Smooth muscle cell (in vitro differentiated cells): Measurements from ENCODE around the gene MIER2. TPM values are rescaled to one million over a fixed set of nuclear protein-coding genes. Genes with fewer than 3 reads are reported as not detected.

Experiments
- DNase-seq: peaks from one replicate; lab custom pipeline; 2025; ENCODE audit not compliant: unreplicated experiment; lab: John Stamatoyannopoulos, UW
- H2AFZ ChIP-seq: fragments of 200-600 bp; sonication (generic); 2 replicates; pipeline ENCODE4 v1.6.0; 2016; ENCODE audit warnings: antibody characterized with exemption, low read depth, mild to moderate bottlenecking
- H3F3A ChIP-seq: fragments of 200-600 bp; sonication (generic); 2 replicates; pipeline ENCODE4 v1.6.0; 2017; ENCODE audit warnings: antibody characterized with exemption, low read depth
- H3K27ac ChIP-seq: fragments of 200-600 bp; sonication (generic); 2 replicates; pipeline ENCODE4 v1.5.1; 2016; ENCODE audit warnings: low read depth, mild to moderate bottlenecking
- H3K27me3 ChIP-seq: fragments of 200-600 bp; sonication (generic); 2 replicates; pipeline ENCODE4 v1.6.1; 2016; ENCODE audit warnings: low read depth, mild to moderate bottlenecking
- H3K36me3 ChIP-seq: fragments of 200-600 bp; sonication (generic); 2 replicates; pipeline ENCODE4 v1.5.1; 2016; ENCODE audit warnings: low read depth
- H3K4me1 ChIP-seq: fragments of 200-600 bp; sonication (generic); 2 replicates; pipeline ENCODE4 v1.5.1; 2016; ENCODE audit warnings: low read depth
- H3K4me2 ChIP-seq: fragments of 200-600 bp; sonication (generic); 2 replicates; pipeline ENCODE4 v1.6.0; 2016; ENCODE audit warnings: mild to moderate bottlenecking
- H3K4me3 ChIP-seq: fragments of 200-600 bp; sonication (generic); 2 replicates; pipeline ENCODE4 v1.5.1; 2016; ENCODE audit warnings: mild to moderate bottlenecking
- H3K79me2 ChIP-seq: fragments of 200-600 bp; sonication (generic); 2 replicates; pipeline ENCODE4 v1.6.0; 2016; ENCODE audit warnings: low read depth, mild to moderate bottlenecking
- H3K9ac ChIP-seq: fragments of 200-600 bp; sonication (generic); 2 replicates; pipeline ENCODE4 v1.6.0; 2016; ENCODE audit warnings: low read depth
- H3K9me3 ChIP-seq: fragments of 200-600 bp; sonication (generic); replicated peaks from 2 replicates; pipeline ENCODE4 v1.5.1; 2016; ENCODE audit warnings: low read depth
- H4K20me1 ChIP-seq: fragments of 200-600 bp; sonication (generic); 2 replicates; pipeline ENCODE4 v1.6.0; 2016; ENCODE audit warnings: low read depth
- WGBS: methylation state at CpG from one replicate; pipeline ENCODE4 v1.1.7; 2016; ENCODE audit warnings: low lambda C conversion rate; 5-methylcytosine and 5-hydroxymethylcytosine counted together
- polyA plus RNA-seq: library from polyadenylated mRNA; unstranded; fragments of >200 nt; fragmentation: Nextera tagmentation; extraction: Ambion mirVana; gene quantifications from 2 replicates; pipeline ENCODE4 v1.2.1, GENCODE V29; 2016
- total RNA-seq: library from RNA; depleted of rRNA; stranded (reverse); fragments of >200 nt; gene quantifications from 2 replicates; pipeline ENCODE4 v1.2.3, GENCODE V29; 2014
- TF ChIP-seq, protein P1 (sequence below): fragments of 200-600 bp; sonication (generic); IDR thresholded peaks from 2 replicates; pipeline ENCODE4 v1.5.1; 2017; ENCODE audit warnings: borderline replicate concordance, mild to moderate bottlenecking, antibody characterized with exemption; ENCODE audit not compliant: insufficient read depth, poor library complexity, severe bottlenecking

MIER2 gene
- total and polyA plus RNA-seq, 2 experiments from 2014 or later, result 12.7 to 79.7 TPM

DNA sequence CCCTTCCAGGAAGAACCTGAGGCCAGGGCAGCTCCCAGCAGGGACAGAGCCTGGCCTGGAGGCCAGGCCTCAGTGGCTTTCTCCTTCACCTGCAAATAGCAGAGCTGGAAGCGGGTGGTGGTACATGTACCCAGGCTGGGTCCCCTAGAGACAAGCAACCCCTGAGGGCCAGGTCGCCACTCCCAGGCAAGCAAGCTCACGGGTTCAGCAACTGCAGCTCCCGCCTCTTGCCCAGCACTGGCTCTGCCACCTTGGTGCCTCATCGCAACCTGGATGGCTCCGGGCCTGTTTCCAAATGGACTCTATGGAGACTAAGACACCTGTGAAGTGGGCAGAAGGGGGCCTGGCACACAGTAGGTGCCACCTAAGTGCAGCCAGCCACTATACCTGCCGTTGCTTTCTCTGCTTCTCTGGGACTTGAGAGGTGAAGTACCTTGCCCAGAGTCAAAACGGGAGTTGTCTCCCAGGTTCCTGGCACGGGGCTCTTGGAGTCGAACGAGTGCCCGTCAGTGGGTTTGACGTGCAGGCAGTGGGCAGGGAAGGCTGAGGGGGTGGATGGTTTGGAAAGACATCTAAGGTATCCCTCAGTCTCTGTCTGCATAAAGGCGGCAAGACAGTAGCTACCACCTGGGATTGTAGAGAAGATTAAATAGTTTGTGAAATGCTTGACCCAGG lies 51.0 kb downstream of the MIER2 start:
- H3K9ac ChIP-seq, result no peak overlapping the region
- TF ChIP-seq, protein P1, sequence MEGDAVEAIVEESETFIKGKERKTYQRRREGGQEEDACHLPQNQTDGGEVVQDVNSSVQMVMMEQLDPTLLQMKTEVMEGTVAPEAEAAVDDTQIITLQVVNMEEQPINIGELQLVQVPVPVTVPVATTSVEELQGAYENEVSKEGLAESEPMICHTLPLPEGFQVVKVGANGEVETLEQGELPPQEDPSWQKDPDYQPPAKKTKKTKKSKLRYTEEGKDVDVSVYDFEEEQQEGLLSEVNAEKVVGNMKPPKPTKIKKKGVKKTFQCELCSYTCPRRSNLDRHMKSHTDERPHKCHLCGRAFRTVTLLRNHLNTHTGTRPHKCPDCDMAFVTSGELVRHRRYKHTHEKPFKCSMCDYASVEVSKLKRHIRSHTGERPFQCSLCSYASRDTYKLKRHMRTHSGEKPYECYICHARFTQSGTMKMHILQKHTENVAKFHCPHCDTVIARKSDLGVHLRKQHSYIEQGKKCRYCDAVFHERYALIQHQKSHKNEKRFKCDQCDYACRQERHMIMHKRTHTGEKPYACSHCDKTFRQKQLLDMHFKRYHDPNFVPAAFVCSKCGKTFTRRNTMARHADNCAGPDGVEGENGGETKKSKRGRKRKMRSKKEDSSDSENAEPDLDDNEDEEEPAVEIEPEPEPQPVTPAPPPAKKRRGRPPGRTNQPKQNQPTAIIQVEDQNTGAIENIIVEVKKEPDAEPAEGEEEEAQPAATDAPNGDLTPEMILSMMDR, result no peak
- H3K4me3 ChIP-seq, result no peak overlapping the region
- no peak overlapping the region for H2AFZ ChIP-seq
- no peaks in the 10 kb centered on the region for H3K36me3 ChIP-seq
- no peak overlapping the region for H3K27ac ChIP-seq
- no peaks in the 10 kb centered on the region for H3K9me3 ChIP-seq
- peaks cover 50% of the 10 kb centered on the region for H3K27me3 ChIP-seq
- no peaks in the 10 kb centered on the region for H4K20me1 ChIP-seq
- no peaks in the 10 kb centered on the region for H3K79me2 ChIP-seq
- WGBS, result 76% methylated on average over 14 of the region's 14 CpGs
- no peaks in the 10 kb centered on the region for H3F3A ChIP-seq
- no peak overlapping the region for H3K4me2 ChIP-seq
- no peak for DNase-seq
- peaks cover 13% of the 10 kb centered on the region for H3K4me1 ChIP-seq

DNA sequence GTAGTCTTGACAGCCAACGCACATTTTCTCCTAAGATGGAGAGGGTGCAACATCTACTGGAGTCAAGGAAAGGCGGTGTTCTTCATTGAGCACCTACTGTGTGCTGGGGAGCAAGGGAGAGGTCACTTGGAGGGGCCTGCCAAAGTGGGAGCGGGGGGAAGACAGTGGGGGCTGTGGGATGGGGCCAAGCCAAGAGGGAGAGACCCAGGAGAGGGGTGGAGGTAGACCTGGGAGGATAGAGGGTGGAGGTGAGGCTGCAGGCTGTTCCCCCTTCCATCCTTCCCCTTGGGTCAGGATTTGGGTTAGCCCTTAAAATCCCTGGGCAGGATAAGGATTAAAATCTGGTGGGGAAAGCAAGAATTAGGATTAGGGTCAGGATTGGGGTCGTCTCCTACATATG lies 51.6 kb downstream of the MIER2 start:
- WGBS, result 95% methylated on average over 4 of the region's 4 CpGs
- Histone ChIP-seq H3K27me3 (peaks cover 50% of the 10 kb centered on the region), H3K9me3 (no peaks in the 10 kb centered on the region), H3K9ac (no peak overlapping the region), H3K79me2 (no peaks in the 10 kb centered on the region), H3K4me2 (no peak overlapping the region), H3K36me3 (no peaks in the 10 kb centered on the region), H2AFZ (no peak overlapping the region), H3F3A (no peaks in the 10 kb centered on the region), H3K4me1 (peaks cover 13% of the 10 kb centered on the region), H4K20me1 (no peaks in the 10 kb centered on the region), H3K4me3 (no peak overlapping the region), H3K27ac (no peak overlapping the region)
- TF ChIP-seq, protein P1, result no peak
- no peak for DNase-seq

DNA sequence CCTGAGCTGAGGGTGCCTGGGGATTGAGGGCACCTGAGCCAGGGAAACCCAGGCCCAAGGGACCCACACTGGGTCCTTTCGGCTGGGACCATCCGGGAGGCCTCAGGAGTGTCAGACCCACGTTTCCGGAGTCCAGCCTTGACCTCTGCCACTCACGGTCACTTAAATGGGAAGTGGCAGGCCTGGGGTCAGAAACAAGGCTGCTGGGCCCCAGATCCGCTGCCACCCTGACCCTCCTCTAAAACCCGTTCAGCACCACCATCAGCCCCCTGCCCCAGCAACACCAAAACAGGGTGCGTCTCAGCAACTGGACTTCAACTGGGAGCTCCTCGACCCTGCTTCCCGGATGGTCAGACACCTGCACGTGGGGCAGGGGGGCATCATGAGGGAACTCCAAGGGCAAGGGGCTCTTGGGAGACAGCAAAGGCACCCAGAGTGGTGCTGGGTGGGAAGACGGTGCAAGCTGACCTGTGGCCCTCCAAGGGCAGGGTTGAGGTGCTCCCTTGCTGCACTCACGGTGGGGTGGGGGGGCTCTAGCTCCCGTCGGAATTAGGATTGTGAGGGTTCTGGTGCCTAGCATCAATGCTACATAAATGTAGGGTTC lies 52.2 kb downstream of the MIER2 start:
- Histone ChIP-seq H3K27me3 (peaks cover 50% of the 10 kb centered on the region), H2AFZ (no peak overlapping the region), H3K27ac (no peak overlapping the region), H3K4me2 (no peak overlapping the region), H3K9ac (no peak overlapping the region), H3K4me1 (peaks cover 13% of the 10 kb centered on the region), H3F3A (no peaks in the 10 kb centered on the region), H3K36me3 (no peaks in the 10 kb centered on the region), H3K9me3 (no peaks in the 10 kb centered on the region), H3K79me2 (no peaks in the 10 kb centered on the region), H3K4me3 (no peak overlapping the region), H4K20me1 (no peaks in the 10 kb centered on the region)
- WGBS, result 99% methylated on average over 12 of the region's 15 CpGs
- TF ChIP-seq, protein P1, result no peak
- no peak for DNase-seq
